D721Med (cell line): ENCODE data around the gene YBX2.

Experiments
- DNase-seq: peaks from one replicate; pipeline ENCODE4 v3.0.0; 2011; ENCODE audit warnings: low spot score; ENCODE audit not compliant: insufficient read length
- FAIRE-seq: peaks from 2 replicates; lab custom pipeline; 2011; peaks lifted over from hg19 to GRCh38; lab: Jason Lieb, UNC
- TF ChIP-seq, protein P1 (sequence below): IDR thresholded peaks from 2 replicates; pipeline ENCODE4 v1.5.1; 2012; ENCODE audit warnings: mild to moderate bottlenecking, control low read depth; ENCODE audit not compliant: insufficient read depth; ENCODE audit errors: missing control alignments

YBX2 gene

DNA sequence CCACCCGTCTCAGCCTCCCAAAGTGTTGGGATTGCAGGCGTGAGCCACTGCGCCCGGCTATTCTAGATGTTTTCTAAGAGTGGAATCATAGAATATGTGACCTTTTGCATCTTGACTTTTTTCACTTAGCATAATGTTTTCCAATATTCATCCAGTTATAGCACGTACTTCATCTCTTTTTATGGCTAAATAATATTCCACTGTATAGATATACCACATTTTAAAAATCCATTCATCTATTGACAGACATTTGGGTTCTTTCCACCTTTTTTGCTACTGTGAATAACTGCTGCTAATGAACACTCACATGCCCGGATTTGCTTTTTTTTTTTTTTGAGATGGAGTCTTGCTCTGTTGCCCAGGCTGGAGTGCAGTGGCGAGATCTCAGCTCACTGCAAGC lies 9.7 kb upstream of the YBX2 start:
- DNase-seq: no peak
- TF ChIP-seq, protein P1, sequence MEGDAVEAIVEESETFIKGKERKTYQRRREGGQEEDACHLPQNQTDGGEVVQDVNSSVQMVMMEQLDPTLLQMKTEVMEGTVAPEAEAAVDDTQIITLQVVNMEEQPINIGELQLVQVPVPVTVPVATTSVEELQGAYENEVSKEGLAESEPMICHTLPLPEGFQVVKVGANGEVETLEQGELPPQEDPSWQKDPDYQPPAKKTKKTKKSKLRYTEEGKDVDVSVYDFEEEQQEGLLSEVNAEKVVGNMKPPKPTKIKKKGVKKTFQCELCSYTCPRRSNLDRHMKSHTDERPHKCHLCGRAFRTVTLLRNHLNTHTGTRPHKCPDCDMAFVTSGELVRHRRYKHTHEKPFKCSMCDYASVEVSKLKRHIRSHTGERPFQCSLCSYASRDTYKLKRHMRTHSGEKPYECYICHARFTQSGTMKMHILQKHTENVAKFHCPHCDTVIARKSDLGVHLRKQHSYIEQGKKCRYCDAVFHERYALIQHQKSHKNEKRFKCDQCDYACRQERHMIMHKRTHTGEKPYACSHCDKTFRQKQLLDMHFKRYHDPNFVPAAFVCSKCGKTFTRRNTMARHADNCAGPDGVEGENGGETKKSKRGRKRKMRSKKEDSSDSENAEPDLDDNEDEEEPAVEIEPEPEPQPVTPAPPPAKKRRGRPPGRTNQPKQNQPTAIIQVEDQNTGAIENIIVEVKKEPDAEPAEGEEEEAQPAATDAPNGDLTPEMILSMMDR: no peak
- FAIRE-seq: no peak

DNA sequence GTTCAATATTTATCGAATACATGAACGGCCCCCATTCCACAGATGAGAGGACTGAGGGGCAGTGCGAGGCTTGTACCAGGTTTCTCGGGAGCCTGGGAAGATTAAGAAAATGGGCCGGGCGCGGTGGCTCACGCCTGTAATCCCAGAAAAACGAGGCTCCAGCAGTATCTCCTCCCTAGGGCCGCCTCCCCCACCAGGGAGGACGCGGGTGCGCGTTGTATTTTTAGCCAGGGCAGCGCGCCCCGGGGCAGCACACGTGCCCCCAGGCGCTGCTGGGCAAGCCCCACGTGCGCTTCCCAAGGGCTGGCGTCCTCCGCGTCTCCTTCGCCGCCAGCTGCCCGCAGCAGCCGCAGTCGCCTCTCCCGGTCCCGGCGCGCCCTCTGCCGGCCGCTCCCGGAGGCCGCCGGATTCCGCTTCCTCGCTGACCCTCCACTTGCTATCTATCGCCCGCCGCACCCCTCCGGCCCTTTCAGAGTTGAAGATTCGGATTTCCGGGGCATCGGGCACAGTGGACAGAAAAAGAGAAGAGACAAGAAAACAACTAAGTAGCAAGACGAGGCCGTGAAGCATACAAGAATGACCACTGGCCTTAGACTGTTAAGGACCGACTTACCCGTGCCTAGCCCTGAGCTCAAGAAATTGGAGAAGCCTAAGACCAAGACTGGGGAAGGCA lies 1.9 kb upstream of the YBX2 start:
- DNase-seq (peak; percentile 81), FAIRE-seq (no peak)
- TF ChIP-seq, protein P1: peak; percentile 65

DNA sequence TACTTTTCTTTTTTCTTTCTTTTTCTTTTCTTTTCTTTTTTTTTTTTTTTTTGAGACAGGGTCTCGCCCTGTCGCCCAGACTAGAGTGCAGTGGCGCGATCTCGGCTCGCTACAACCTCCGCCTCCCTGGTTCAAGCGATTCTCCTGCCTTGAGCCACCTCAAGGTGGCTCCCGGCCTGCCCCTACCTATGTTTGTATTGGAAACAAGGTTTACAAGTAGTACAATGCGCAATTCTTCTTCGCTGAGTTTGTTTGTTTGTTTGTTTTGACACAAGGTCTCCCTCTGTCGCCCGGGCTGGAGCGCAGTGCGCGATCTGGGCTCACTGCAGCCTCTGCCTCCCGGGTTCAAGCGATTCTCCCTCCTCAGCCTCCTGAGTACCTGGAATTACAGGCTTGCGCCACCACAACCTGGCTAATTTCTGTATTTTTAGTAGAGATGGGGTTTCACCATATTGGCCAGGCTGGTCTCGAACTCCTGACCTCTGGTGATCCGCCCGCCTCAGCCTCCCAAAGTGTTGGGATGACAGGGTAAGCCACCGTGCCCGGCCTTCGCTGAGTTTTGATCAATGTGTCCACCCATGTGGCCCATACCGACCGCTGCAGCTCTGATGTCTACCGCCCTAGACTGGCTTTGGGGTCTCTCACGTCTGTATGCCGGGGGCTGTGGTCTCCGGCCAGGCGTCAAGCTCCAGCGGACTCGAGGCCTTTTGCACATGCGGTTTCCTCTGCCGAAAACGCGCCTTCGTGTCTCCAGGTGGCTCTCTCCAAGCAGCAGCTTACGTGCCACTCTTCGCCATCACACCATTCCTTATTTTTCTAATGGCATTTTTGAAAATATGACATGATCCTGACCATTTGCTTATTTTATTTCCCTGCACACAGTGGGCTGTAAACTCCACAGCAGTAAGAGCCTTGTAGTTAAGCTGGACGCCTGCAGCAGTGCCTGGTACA lies 1.1 kb upstream of the YBX2 start:
- DNase-seq: no peak
- TF ChIP-seq, protein P1: no peak
- no peak for FAIRE-seq

DNA sequence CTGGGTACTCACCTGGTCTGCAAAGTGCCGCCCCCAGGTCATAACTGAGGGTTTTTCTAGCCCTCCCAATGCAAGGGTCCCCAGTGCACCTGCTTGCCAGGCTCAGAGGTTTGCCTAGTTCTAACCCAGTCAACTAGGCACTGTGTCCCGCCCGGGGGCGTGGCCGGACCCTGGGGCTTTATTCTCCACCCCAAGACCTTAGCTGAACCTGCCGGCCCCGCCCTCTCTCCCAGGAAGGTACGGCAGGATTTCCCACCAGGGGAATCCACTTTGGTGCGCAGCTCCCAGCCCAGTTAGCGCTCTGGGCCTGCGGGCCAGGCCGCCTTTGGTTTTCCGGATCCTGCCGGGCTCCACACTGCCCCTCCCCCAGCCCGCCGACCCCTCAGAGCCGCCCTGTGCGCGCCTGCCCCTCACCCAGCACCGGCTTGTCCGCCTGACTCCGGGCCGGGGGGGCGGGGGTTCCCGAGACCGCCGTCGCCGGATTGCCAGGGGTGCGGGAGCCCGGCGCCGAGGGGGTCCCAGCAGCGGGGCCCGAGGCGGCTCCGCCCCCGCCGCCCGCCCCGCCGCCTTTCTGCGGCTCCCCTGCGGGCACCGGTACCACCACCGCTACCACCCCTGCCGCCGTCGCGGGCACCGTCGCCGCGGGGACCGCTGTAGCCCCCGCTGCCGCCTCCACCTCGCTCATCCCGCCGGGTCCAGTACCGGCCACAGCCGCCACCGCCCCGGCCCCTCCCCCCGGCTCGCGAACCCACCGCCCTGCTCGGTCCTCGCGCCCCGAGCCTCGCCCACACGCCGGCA lies 424 bp downstream of the YBX2 start:
- peak; percentile 43 for DNase-seq
- TF ChIP-seq, protein P1: no peak
- no peak for FAIRE-seq

DNA sequence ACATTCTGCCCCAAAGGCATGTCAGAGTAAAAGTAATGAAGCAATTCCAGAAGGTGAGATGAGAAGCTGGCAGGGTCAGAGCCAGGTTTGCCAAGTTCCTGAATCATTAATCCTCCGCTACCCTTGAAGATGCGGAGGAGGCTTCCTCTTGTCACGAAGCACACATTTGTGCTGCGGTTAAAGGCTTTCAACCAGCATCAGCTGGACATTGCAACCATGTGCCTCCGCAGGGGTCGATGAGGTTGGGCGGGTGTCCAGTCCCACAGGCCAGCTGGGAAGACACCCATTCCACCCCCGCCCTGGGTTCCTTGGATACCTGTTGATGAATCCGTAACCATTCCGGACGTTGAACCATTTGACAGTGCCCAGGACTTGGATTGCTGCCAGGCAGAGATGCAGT lies 1.3 kb downstream of the YBX2 start:
- DNase-seq (peak; percentile 6), FAIRE-seq (no peak)
- TF ChIP-seq, protein P1: no peak

DNA sequence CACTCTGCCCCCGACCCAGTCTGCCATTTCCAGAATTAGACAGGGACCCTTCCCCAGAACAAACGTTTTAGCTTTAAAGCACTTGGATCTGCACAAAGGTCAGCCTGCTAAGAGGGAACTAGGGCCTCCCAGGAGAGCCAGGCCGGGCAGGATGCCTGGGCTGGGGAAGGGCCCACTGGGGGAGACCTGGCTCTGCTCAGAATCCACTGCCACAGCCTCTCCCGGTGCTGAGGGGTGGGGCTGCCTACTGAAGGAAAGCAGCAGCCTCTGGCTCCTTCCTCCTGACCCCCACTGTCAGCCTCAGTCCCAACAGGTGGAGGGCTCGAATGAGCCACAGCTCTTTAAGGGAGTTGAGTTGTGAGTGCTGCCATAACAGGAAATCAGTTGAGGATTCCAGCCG lies 1.7 kb downstream of the YBX2 start:
- TF ChIP-seq, protein P1: no peak
- DNase-seq (peak; percentile 15), FAIRE-seq (no peak)
